Measurements from ENCODE around the gene LEF1. TPM values are rescaled to one million over a fixed set of nuclear protein-coding genes. Genes with fewer than 3 reads are reported as not detected.

The LEF1 gene
- total and polyA plus RNA-seq, 9 of the 15 experiments (the other 6 are each of a cell fraction or from before 2014, with no cell fraction given) = 15.1 to 81.1 (median 29.7) TPM

DNA sequence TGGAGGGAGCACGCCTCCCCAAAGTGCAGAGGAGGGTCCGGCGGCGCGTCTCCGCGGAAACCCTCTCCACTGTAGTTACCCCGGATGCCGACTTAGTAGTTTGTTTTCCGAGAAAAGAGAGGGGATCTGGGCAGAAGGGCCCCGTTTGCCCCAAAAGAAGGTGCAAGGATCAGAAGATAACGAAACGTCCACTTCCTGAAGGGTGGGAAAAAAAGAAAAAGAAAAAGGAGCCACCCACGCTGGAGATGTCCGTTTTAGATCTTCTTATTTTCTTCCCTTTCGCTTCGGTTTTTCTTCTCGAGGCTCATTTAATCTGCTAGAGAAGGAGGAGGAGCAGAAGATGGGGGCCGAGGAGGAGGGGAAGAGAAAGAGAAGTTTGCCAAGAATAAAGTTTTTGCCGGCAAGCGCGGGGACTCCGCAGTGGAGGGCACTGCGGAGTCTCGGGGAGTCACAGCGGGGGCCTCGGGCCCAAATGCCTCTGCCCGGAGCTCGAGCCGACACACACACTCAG lies 517 bp downstream of the LEF1 start (continued):
- TF ChIP-seq, protein P1, sequence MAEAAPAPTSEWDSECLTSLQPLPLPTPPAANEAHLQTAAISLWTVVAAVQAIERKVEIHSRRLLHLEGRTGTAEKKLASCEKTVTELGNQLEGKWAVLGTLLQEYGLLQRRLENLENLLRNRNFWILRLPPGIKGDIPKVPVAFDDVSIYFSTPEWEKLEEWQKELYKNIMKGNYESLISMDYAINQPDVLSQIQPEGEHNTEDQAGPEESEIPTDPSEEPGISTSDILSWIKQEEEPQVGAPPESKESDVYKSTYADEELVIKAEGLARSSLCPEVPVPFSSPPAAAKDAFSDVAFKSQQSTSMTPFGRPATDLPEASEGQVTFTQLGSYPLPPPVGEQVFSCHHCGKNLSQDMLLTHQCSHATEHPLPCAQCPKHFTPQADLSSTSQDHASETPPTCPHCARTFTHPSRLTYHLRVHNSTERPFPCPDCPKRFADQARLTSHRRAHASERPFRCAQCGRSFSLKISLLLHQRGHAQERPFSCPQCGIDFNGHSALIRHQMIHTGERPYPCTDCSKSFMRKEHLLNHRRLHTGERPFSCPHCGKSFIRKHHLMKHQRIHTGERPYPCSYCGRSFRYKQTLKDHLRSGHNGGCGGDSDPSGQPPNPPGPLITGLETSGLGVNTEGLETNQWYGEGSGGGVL (CRISPR knock-in tag; IDR thresholded peaks at IDR 0.05) = no peak
- TF ChIP-seq RUNX1 (IDR thresholded peaks at IDR 0.05; ENCODE audit: low read depth) (no peak), DPF2 (IDR thresholded peaks at IDR 0.05) (0 out of 2 replicates have a peak, but pooled peaks have one; percentile 4), ZNF778 (CRISPR knock-in tag; IDR thresholded peaks at IDR 0.05) (no peak), CHD1 (IDR thresholded peaks at IDR 0.05; ENCODE audit: low read length) (no peak), ZNF384 (IDR thresholded peaks at IDR 0.05; ENCODE audit: low read depth, low read length) (no peak), CAMTA2 (CRISPR knock-in tag; conservative IDR thresholded peaks at IDR 0.05) (no peak)
- TF ChIP-seq, protein P2, sequence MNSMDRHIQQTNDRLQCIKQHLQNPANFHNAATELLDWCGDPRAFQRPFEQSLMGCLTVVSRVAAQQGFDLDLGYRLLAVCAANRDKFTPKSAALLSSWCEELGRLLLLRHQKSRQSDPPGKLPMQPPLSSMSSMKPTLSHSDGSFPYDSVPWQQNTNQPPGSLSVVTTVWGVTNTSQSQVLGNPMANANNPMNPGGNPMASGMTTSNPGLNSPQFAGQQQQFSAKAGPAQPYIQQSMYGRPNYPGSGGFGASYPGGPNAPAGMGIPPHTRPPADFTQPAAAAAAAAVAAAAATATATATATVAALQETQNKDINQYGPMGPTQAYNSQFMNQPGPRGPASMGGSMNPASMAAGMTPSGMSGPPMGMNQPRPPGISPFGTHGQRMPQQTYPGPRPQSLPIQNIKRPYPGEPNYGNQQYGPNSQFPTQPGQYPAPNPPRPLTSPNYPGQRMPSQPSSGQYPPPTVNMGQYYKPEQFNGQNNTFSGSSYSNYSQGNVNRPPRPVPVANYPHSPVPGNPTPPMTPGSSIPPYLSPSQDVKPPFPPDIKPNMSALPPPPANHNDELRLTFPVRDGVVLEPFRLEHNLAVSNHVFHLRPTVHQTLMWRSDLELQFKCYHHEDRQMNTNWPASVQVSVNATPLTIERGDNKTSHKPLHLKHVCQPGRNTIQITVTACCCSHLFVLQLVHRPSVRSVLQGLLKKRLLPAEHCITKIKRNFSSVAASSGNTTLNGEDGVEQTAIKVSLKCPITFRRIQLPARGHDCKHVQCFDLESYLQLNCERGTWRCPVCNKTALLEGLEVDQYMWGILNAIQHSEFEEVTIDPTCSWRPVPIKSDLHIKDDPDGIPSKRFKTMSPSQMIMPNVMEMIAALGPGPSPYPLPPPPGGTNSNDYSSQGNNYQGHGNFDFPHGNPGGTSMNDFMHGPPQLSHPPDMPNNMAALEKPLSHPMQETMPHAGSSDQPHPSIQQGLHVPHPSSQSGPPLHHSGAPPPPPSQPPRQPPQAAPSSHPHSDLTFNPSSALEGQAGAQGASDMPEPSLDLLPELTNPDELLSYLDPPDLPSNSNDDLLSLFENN (IDR thresholded peaks at IDR 0.05; ENCODE audit: low read depth in 2 of 2, low read length in 2 of 2) = no peak
- TF ChIP-seq, protein P3, sequence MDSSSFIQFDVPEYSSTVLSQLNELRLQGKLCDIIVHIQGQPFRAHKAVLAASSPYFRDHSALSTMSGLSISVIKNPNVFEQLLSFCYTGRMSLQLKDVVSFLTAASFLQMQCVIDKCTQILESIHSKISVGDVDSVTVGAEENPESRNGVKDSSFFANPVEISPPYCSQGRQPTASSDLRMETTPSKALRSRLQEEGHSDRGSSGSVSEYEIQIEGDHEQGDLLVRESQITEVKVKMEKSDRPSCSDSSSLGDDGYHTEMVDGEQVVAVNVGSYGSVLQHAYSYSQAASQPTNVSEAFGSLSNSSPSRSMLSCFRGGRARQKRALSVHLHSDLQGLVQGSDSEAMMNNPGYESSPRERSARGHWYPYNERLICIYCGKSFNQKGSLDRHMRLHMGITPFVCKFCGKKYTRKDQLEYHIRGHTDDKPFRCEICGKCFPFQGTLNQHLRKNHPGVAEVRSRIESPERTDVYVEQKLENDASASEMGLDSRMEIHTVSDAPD (CRISPR knock-in tag; IDR thresholded peaks at IDR 0.05) = no peak

Data from K562 (cell line).